Islet of Langerhans (tissue), 1 donor: ENCODE measurements around the gene FAT2.
"Not testable (repeated sequence)": the region's sequence is repeated elsewhere in the genome, so short reads cannot be mapped to it uniquely, and the experiment has no call there.

ENCODE experiments used
- FAIRE-seq: peaks from one replicate; lab custom pipeline; 2011; peaks lifted over from hg19 to GRCh38; lab: Jason Lieb, UNC

FAT2 gene

GRCh38 chr5:151581812-151582583 is 9.1 kb downstream of the FAT2 start:
- no peak for FAIRE-seq

GRCh38 chr5:151581347-151581746 is 9.8 kb downstream of the FAT2 start:
- FAIRE-seq = no peak

- no peak for FAIRE-seq
These were observed 10.3 kb downstream of the FAT2 start for GRCh38 chr5:151580858-151581257.

GRCh38 chr5:151580239-151580638 is 10.9 kb downstream of the FAT2 start:
- FAIRE-seq = no peak

- FAIRE-seq = not testable (repeated sequence)
These were observed 12.0 kb downstream of the FAT2 start for GRCh38 chr5:151579146-151579545.

GRCh38 chr5:151578326-151579025 is 12.7 kb downstream of the FAT2 start:
- FAIRE-seq = no peak

- FAIRE-seq = no peak
These were observed 13.6 kb downstream of the FAT2 start for GRCh38 chr5:151577566-151577965.

GRCh38 chr5:151574444-151574996 is 16.6 kb downstream of the FAT2 start:
- no peak for FAIRE-seq

GRCh38 chr5:151572657-151573368 is 18.3 kb downstream of the FAT2 start:
- FAIRE-seq = no peak

GRCh38 chr5:151571270-151572173 is 19.6 kb downstream of the FAT2 start:
- no peak for FAIRE-seq

GRCh38 chr5:151570512-151571269 is 20.4 kb downstream of the FAT2 start:
- FAIRE-seq = no peak

GRCh38 chr5:151570058-151570457 is 21.1 kb downstream of the FAT2 start:
- no peak for FAIRE-seq

- FAIRE-seq = no peak
These were observed 21.7 kb downstream of the FAT2 start for GRCh38 chr5:151569132-151570046.

- no peak for FAIRE-seq
These were observed 23.1 kb downstream of the FAT2 start for GRCh38 chr5:151568036-151568435.

GRCh38 chr5:151565971-151566370 is 25.2 kb downstream of the FAT2 start:
- FAIRE-seq = no peak

- FAIRE-seq = no peak
These were observed 29.0 kb downstream of the FAT2 start for GRCh38 chr5:151562019-151562707.

- FAIRE-seq = no peak
These were observed 33.2 kb downstream of the FAT2 start for GRCh38 chr5:151557951-151558350.

- no peak for FAIRE-seq
These were observed 33.7 kb downstream of the FAT2 start for GRCh38 chr5:151557466-151557865.

- no peak for FAIRE-seq
These were observed 34.3 kb downstream of the FAT2 start for GRCh38 chr5:151556806-151557205.
